Activated CD8-positive, alpha-beta memory T cell treated with anti-CD3 and anti-CD28 coated beads, Interleukin-2, amount 50 U/mL, for 1 hour (primary cell): ENCODE measurements around the gene KCNQ1.

Experiments
- DNase-seq: peaks from one replicate; pipeline ENCODE4 v3.0.0-alpha.2; 2020; ENCODE audit errors: extremely low read depth

The KCNQ1 gene

DNA sequence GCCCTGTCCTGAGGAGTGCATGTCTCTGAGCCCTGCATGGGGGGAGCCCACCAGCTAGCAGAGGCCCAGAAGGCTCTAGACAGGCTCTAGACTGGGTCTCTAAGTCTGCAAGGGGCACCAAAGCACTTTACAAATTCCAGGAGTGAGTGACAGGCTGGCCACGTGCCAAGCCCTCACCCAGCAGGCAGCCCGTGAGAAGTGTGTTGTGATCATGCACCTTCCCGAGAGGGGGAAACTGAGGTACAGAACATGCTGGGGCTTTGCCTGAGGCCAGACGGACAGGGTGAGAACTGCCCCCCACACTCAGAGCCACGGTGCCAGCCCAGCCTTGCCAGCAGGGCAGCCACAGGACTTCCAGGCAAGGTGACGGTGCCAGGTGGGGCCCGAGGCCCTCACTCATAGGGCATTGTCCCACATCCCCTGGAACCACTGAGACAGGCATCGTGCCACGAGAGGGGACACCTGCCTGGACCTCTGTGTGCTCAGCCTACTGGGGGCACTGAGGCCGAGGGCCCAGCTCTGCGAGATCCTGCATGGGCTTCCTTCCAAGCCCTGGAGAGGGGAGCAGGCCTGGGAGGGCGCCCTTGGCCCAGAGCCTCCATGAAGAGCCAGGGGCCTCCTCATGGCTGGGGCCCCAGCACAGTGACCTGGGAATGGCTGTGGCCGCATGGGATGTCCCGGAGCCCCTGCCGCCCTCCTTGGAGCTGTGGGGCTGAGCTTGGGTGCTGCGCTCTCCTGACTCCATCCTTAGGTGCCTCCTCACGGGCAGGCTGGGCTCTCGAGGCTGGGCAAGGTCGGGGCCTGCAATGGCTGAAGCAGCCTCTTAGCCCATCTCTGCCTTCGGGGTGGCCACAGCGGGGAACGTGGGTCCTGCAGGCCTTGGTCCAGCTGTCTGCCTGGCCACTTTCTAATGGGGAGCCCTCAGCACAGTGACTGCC lies 133.5 kb downstream of the KCNQ1 start:
- DNase-seq = no peak

DNA sequence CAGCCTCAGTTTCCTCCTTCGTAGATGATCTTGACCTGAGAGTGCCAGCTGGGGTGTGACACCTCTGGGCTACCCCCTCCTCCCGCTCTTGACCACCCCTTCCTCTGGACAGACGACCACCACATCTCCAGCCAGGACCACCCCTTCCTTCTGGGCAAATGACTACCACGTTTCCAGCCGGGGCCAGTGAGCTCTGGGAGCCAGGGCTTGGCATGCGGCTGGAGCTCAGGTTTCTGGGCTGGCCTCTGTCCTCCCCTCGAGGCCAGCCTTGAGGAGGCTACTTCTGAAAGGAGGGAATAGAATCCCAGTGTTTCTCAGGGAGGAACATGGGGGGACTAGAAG lies 134.1 kb downstream of the KCNQ1 start:
- no peak for DNase-seq

DNA sequence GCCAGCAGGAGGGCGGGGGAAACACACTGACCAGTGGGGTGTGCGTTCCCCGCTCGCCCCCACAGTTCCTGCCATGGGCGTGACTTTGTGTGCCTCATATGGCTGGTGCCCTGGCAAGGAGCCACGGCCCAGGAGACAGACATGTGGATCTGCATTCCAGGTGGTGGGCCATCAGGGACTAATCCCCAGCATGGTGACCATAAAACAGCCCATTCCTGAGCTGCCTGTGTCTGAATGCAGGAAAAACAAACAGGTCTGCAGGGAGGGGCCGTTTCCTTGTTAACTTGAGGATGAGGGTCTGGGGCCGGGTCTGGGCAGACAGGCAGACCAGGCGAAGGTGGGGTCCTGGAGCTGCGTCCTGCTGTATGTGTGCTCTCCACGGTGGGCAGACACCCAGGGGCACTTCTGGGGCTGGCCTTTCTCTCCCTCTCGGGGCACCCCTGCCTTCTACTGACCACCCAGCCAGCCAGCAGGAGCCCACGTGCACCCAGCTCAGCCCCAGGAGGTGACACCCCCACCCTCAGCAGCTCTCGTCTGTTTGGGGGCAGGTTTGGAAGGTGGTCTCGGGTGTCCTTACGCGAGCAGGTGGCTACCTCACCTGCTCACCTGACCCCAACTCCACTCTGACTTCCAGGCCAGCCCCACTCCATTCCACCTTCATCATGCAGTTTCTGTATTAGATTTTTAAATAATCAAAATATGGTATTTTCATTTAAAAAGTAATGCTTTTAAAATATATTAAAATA lies 134.7 kb downstream of the KCNQ1 start:
- DNase-seq = no peak

DNA sequence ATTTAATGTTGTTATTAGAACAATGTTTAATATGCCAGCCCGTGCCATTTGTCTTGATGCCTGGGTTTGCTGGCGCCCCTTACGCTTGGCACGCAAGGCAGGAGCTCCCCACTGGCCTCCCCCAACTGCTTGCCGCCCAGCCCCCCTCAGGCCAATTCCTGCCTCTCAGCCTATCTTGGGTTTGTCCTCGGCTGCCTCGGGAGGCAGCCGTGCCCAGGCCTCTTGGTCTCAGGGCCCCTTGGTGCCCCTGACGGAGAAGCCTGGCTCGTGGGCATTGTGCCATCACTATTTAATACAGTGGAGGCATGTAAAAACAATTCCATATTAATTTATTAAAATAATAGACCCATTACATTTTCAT lies 135.2 kb downstream of the KCNQ1 start:
- no peak for DNase-seq

DNA sequence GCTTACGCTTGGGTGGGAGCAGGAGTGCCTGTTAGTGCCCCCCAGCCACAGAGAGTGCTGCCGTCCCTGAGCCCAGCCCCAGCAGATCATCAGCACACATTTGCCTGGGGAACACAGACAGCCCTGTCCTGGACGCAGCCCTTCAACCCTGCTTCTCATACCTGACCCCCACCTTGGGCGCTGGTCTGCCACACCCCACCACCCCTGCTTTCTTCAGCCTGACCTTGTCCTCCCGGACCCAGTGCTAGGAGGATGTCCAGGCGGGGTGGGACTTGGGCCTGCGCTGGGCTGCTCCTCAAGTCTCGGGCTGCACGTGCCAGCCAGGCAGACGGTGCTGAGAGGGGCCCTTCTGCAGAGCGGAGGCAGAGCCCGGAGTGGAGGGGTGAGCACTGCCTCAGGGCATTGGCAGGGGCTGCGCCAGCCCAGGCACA lies 135.8 kb downstream of the KCNQ1 start:
- DNase-seq = no peak

DNA sequence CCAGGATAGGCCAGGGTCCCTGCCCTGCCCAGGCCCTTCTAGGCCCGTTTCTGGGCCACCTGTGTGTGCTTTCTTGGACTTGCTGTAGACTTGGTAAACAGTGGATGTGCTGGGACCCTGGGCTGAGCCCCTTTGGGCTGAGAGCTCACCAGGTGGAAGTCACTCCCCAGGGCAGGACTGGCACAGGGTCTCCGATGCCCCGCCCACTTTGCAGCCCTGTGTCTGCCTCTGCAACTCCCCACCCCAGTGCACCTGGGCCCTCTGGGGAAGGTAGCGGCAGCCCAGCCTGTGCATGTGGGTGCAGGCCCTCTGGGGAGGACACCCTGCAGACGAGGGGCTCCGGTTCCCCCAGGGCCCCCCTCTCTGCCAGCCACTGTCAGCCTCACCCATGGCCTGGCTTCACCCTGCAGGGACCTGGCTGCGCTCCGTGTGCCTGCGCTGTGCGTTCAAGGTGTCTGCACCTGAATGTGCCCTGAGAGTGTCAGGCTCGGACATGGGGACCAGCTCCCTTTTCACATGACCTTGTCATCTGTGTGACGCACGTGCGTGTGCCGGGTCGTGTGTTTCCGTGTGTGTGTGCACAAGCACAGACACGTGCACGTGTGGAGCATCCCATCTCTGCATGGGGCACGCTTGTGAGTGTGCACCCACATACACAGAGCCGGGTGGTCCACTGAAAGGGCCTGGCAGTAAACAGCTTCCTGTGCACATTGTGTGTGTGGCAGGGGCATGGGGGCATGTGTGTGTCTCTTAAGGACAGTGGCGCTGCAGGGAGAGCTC lies 136.5 kb downstream of the KCNQ1 start:
- no peak for DNase-seq

DNA sequence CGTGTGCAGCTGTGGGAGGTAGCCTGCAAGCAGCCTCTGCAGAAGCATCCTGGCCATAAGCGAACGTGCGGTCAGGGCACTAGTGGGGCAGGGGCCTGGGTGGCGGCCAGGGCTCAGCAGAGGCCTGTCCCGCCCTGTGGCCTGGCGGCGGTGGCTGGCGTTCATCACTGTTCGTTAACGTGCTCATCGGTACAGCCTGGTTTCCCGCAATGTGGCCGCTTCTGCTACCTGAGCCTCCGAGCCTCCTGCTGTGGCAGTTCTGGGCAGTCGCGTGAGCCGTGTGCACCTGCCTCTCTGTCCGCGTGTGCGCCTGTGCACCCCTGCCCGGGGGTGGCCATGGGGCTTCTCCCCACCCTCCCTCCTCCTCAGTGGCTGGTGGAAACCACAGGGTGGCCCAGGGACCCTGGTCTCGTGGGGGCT lies 137.1 kb downstream of the KCNQ1 start:
- no peak for DNase-seq

DNA sequence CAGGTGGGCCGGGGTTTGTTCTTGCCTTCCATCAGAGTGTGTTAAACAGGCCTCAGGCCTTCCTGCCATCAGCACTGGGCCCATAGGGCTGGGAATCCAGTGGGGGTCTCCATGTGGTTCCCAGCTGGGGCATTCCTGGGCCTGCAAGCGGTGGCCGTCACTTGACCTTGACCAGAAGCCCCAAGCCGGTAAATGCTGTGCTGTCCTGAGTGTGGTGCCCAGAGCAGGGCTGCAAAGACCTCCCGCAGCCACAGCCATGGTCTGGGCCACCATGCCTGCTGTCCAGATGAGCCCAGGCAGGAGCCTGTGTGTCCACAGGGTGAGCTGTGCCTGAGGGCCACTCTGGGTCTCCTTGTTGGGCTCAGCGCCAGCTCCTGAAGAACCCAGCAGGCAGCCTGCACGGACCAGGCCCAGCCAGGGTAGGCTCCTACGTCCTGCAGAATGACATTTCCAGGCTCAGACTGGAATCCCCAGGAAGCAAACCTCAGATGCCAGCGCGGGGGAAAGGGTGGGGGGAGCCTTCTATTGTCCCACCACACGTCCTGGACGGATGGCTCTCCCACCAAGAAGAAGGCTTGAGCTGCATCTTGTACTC lies 137.6 kb downstream of the KCNQ1 start:
- no peak for DNase-seq

DNA sequence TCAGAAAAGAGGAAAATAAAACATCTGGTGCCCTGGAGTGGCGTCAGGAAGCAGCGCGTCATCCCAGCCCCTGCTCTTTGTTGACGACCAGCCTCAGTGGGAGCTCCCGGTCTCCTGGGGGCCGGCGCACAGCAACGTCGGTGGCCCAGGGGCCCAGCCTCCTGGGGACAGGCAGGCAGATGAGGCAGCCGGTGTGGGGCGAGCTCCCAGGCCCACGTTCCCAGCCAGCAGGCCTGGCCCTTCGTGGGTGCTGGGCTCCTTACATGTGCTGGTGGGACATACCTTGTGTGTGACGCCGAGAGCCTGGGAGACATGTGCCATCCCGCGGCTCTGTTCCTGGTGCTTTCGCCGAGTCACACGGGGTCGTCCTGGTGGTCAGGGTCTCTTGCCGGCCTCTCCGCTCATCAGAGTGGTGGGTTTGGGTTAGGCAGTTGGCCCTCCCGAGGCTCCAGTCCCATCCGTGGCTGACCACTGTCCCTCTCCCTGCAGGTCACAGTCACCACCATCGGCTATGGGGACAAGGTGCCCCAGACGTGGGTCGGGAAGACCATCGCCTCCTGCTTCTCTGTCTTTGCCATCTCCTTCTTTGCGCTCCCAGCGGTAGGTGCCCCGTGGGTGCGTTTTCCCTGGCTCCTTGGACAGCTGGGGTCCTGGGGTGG lies 138.3 kb downstream of the KCNQ1 start:
- DNase-seq = no peak

DNA sequence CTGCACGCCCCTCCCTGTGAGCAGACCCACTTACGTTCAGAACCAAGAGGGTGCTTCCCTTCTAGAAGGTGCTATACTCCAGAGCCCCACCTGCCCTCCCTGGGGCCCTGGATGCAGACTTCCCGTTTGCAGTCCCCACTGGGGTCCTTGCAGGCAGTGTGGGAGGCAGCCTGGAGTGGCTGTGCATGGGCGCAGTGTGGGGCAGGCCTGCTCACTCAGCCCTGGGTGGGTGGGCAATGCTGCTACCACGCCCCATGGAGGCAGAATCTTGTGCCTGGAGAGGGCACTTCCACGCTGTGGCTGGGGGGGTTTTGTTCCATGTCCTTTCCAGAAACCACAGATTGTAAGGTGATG lies 138.8 kb downstream of the KCNQ1 start:
- no peak for DNase-seq

DNA sequence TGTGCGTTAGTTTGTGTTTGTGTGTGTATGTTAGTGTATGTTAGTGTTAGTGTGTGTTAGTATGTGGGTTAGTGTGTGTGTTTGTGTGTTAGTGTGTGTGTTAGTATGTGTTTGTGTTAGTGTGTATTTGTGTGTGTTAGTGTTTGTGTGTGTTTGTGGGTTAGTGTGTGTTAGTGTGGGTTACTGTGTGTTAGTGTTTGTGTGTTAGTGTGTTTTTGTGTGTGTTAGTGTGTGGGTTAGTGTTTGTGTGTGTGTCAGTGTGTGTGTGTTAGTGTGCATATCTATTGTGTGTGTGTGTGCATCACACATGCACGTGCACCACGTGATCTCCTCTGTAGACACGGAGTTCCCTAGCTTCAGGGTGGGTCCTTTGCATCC lies 139.6 kb downstream of the KCNQ1 start:
- DNase-seq = no peak

DNA sequence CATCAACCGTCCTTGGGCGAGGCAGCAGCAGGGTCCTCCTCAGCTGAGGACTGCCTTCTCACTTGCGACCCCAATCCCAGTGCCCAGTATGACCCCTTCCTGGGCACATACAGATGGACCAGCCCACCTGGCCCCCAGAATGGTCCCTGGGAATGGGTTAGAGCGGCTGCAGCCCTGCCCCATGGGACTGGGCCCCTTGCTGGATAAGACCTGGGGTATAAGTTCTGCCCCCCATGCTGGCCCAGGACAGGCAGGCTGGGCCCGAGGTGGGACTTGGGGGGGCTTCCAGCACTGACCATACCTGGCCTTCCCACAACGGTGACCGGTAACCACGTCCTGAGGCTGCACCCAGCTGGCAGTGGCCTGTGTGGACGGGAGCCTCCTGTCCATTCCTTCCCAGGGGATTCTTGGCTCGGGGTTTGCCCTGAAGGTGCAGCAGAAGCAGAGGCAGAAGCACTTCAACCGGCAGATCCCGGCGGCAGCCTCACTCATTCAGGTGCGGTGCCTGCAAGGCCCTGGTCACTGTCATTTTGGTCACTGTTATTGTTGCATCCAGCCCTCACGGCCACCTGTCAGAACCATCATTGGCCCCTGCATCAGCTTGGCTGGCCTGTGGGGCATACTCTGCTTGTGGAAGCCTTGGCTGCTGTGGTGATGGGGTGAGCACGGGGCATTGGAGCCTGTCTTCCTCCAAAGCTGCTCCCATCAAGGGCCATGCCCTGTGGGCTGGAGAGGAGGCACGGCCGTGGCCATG lies 140.2 kb downstream of the KCNQ1 start:
- no peak for DNase-seq

DNA sequence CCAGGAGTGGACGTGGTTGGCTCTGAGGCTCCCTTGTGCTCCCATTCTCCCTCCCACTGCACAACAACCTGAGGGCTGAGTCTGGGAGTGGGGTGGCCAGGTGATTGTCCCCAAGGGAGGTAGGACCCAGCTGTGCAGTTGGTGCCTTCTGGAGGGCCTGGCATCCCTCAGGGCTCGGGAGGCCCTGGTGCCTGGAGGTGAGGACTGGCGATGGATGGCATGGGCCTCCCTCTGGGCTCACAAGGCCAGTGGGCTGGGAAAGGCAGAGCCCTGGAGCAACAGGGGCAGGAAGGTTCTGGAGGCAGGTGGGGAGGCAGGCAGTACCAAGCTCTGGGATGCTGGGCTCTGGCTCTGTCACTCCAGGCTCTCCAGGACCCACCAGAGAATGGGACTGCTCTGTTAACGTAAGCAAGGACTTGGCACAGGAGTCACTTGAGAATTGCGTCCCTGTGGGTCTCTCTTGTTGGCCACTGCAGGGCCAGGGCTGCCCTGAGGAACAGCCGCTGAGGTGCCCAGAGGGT lies 140.8 kb downstream of the KCNQ1 start:
- DNase-seq = no peak

DNA sequence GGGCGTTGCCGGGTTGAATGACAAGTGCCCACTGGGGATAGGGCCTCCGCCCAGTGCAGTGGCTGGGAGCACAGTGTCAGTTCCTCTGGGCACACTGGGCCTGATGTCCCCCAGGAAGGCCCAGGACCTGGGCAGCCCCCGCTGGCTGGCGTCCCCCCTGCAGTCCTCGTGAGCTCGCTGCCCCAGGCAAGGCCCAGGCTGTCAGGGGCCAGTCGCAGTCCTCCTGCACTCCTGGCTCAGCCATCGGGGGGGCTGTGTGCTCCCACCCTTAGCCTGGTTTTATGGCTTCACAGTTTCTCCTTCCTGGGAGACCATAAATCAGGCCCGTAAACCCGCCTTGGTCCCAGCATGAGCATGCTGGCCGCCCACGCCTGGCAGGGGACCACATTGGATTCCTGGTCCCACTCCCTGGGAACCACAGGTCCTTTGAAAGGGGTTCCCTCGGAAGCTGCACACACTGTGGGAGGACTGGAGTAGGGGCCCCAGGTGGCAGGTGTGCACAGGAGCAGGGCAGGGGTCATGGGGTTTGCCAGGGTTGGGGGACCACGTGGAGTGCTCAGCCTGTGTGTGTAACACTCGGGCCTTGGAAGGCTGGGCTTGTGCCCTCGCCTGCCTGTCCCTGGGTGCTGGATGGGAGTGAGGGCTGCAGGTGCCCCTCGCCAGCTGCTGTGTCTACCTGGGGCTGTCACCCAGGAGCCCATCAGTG lies 141.4 kb downstream of the KCNQ1 start:
- no peak for DNase-seq

DNA sequence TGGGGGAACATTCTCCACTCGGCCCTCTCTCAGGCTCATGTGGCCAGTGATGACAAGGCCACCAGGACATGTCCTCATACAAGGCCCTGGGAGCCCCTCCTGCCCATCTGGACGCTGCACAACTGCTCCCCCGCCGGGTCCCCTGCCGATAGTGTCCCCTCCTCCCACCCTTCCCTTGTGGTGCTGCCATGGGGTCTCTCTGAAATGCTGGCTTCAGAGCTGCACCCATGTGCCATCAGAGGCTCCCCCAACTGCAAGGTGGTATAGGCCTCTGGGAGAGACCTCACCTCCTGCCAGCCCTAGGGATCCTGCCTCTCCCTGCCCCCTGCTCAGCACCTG lies 142.0 kb downstream of the KCNQ1 start:
- DNase-seq = no peak

DNA sequence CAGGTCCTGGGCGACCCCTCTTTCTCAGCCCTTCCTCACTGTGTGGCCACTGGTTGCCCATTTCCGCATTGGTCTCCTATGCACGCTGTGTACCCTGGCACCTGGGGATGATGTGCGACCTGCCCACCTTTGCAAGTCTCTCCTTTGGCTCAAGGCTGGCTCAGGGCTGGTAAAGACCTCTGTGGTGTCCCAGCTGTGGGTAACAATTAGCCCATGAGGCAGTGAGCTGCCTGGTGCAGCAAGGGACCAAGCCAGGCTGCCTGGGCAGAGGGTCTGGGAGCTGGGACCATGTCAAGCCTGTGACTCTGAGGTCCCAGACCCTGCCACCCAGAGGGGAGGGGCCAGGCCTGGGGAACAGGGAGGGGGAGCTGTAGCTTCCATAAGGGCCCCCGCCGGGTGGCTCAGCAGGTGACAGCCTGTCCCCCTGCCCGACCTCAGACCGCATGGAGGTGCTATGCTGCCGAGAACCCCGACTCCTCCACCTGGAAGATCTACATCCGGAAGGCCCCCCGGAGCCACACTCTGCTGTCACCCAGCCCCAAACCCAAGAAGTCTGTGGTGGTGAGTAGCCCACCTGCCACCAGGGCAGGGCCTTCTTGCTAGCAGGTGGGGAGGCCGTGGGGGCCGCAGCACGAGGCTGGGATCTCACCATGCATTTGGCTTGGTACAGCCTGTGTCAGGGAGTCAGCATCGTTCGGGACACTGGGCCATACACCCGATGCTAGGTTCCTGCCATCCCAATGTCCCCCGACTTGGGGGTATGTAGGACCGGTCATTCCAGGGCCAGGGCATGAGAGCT lies 142.5 kb downstream of the KCNQ1 start:
- DNase-seq = no peak

DNA sequence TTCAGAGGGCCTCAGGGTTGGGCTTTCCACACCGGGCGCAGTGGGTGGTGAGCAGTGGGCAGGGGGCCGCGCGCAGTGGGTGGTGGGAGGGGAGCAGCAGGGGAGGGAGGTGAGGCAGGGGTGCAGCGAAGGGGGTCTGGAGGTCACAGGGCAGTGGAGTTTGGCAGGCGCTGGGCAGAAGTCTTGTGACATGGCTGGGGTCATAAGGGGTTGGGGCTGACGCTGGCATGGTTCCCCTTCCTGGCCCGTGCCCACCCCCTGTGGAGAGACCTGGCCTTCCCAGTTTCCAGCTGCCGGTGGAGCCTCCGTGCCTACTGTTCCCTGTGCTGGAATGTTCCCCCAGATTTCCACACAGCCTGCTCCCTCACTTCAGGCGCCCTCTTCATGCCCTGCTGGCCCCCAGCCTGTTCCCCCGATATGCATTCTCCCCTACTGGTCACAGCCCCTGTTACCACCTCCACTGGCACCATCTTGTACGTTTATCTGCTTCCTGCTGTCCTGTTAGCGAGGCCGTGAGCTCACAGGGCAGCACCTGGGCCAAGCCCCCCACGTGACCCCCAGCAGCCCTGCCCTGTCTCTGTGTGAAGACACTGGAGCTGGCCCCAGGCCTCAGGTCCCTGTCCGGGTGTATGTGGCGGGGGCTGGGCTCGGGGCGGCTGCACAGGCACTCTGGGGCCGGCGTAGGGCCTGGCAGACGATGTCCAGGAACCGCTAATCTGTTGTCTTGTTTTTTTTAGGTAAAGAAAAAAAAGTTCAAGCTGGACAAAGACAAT lies 143.4 kb downstream of the KCNQ1 start:
- no peak for DNase-seq

DNA sequence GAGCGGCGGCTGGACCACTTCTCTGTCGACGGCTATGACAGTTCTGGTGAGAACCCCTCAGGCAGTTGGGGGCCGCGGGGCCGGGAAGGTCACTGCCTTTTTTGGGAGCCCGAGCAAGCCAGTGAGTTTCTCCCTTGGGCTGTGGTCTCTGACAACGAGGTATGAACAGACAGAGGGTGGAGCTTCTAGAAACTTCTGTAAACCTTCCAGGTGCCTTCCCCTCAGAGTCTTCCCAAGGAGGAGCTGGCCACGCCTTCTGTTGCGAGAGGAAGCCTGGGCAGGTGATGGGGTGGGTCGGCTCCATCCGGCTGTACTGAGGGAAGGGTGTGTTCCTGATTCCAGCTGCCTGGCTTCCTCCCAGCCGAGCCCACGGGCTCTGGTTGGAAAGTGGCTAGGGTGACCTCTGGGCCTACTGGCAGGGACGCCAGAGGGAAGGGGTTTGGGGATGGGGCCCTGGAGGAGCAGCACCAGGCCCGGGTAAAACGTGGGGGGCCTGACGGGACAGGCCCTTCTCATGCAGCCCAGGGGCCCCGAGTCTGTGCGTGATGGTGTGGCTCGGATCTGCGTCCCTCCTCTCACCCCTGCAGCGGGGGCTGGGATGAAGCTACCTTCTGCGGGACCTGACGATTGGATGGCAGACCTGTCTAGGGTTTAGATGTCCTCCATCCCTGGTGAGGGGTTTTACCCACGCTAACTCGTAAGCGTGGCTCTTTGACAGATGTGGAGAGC lies 144.2 kb downstream of the KCNQ1 start:
- no peak for DNase-seq
